Activated naive CD4-positive, alpha-beta T cell treated with anti-CD3 and anti-CD28 coated beads, Interleukin-2, amount 50 U/mL, for 16 hours (primary cell): ENCODE data around the gene NT5M.
A peak's percentile ranks its signal among the peaks of the same experiment; 100 is the strongest.
"Not testable (repeated sequence)": the region's sequence is repeated elsewhere in the genome, so short reads cannot be mapped to it uniquely, and the experiment has no call there.

ENCODE experiments used
- DNase-seq: peaks from one replicate; pipeline ENCODE4 v3.0.0-alpha.2; 2020

NT5M gene

GRCh38 chr17:17379197-17379991 lies 76.2 kb downstream of the NT5M start:
- DNase-seq: no peak

GRCh38 chr17:17380145-17380925 lies 77.2 kb downstream of the NT5M start:
- DNase-seq: no peak

- no peak for DNase-seq
These were observed 78.4 kb downstream of the NT5M start for GRCh38 chr17:17381446-17382064.

GRCh38 chr17:17382065-17382459 lies 78.9 kb downstream of the NT5M start:
- DNase-seq: no peak

GRCh38 chr17:17382971-17383370 lies 79.8 kb downstream of the NT5M start:
- no peak for DNase-seq

GRCh38 chr17:17383431-17384290 lies 80.5 kb downstream of the NT5M start:
- not testable (repeated sequence) for DNase-seq

- DNase-seq: no peak
These were observed 81.1 kb downstream of the NT5M start for GRCh38 chr17:17384291-17384615.

- no peak for DNase-seq
These were observed 81.8 kb downstream of the NT5M start for GRCh38 chr17:17384961-17385360.

GRCh38 chr17:17385491-17385890 lies 82.3 kb downstream of the NT5M start:
- no peak for DNase-seq

- DNase-seq: no peak
These were observed 83.1 kb downstream of the NT5M start for GRCh38 chr17:17386094-17386800.

GRCh38 chr17:17387017-17387497 lies 83.9 kb downstream of the NT5M start:
- DNase-seq: no peak

- no peak for DNase-seq
These were observed 84.6 kb downstream of the NT5M start for GRCh38 chr17:17387498-17388362.

GRCh38 chr17:17388657-17389496 lies 85.7 kb downstream of the NT5M start:
- DNase-seq: no peak

- DNase-seq: peak; percentile 72
These were observed 88.6 kb downstream of the NT5M start for GRCh38 chr17:17391668-17392370.

- no peak for DNase-seq
These were observed 90.8 kb downstream of the NT5M start for GRCh38 chr17:17393976-17394375.

- DNase-seq: no peak
These were observed 91.3 kb downstream of the NT5M start for GRCh38 chr17:17394494-17394893.

GRCh38 chr17:17395246-17395802 lies 92.2 kb downstream of the NT5M start:
- DNase-seq: no peak

GRCh38 chr17:17395885-17396284 lies 92.7 kb downstream of the NT5M start:
- no peak for DNase-seq
